ENCODE measurements around the gene ZNF638.

ZNF638 gene

GRCh38 chr2:71469403-71470398 is 138.1 kb downstream of the ZNF638 start:
- FAIRE-seq (no peak), DNase-seq (ENCODE audit: insufficient read length, low spot score) (no peak)
- TF ChIP-seq CTCF (IDR thresholded peaks at IDR 0.05; ENCODE audit: insufficient read depth, missing control alignments), result no peak

- DNase-seq (ENCODE audit: insufficient read length, low spot score), result no peak
- no peak for FAIRE-seq
Observed at GRCh38 chr2:71471276-71471675, 139.7 kb downstream of the ZNF638 start.

GRCh38 chr2:71472019-71472418 is 140.4 kb downstream of the ZNF638 start:
- DNase-seq (ENCODE audit: insufficient read length, low spot score), result no peak
- no peak for TF ChIP-seq CTCF (IDR thresholded peaks at IDR 0.05; ENCODE audit: insufficient read depth, missing control alignments)
- no peak for FAIRE-seq

More at GRCh38 chr2:71471276-71471675, 139.7 kb downstream of the ZNF638 start:
- no peak for TF ChIP-seq CTCF (IDR thresholded peaks at IDR 0.05; ENCODE audit: insufficient read depth, missing control alignments)

- FAIRE-seq (no peak), DNase-seq (ENCODE audit: insufficient read length, low spot score) (no peak)
- no peak for TF ChIP-seq CTCF (IDR thresholded peaks at IDR 0.05; ENCODE audit: insufficient read depth, missing control alignments)
Observed at GRCh38 chr2:71473346-71474031, 141.9 kb downstream of the ZNF638 start.

- no peak for TF ChIP-seq CTCF (IDR thresholded peaks at IDR 0.05; ENCODE audit: insufficient read depth, missing control alignments)
- FAIRE-seq (no peak), DNase-seq (ENCODE audit: insufficient read length, low spot score) (no peak)
Observed at GRCh38 chr2:71474116-71474743, 142.6 kb downstream of the ZNF638 start.

- DNase-seq (ENCODE audit: insufficient read length, low spot score), result no peak
- no peak for TF ChIP-seq CTCF (IDR thresholded peaks at IDR 0.05; ENCODE audit: insufficient read depth, missing control alignments)
- FAIRE-seq, result no peak
Observed at GRCh38 chr2:71474744-71475397, 143.3 kb downstream of the ZNF638 start.
